ENCODE results near the gene ENOSF1. TPM values are rescaled to one million over a fixed set of nuclear protein-coding genes. Genes with fewer than 3 reads are reported as not detected.
A peak's percentile ranks its signal among the peaks of the same experiment; 100 is the strongest.
"Not testable (repeated sequence)": the region's sequence is repeated elsewhere in the genome, so short reads cannot be mapped to it uniquely, and the experiment has no call there.

Gene ENOSF1
- total RNA-seq, 6 experiments from 2014 or later: 36.7 to 71.9 (median 58.5) TPM

- Histone ChIP-seq H3K27me3 (no peaks in the 10 kb centered on the region), H3K27ac (no peak overlapping the region), H3K4me3 (no peak overlapping the region), H3K4me1 (no peaks in the 10 kb centered on the region), H3K9me3 (no peaks in the 10 kb centered on the region), H3K36me3 (peaks cover 0 to 8% (median 2%) of the 10 kb centered on the region in 4 donors)
- TF ChIP-seq CTCF (IDR thresholded peaks at IDR 0.05) (no peak), POLR2A (IDR thresholded peaks at IDR 0.05) (no peak)
- ATAC-seq (peak in 1 of 4 donors; percentile 46), DNase-seq (no peak)
- intact Hi-C loops (cut with DNase I): loop anchor here in 1 of 2 donors (10.0 kb wide), 1 partner anchor 104 kb away; no protein-coding TSS in a partner anchor
These were observed 18.3 kb upstream of the ENOSF1 start for GRCh38 chr18:730692-731091.

- H3K4me3 ChIP-seq, H3K4me1 ChIP-seq, DNase-seq, H3K36me3 ChIP-seq, H3K9me3 ChIP-seq, H3K27me3 ChIP-seq, H3K27ac ChIP-seq: not testable (repeated sequence)
- intact Hi-C loops (cut with DNase I): loop anchor here in 1 of 2 donors (10.0 kb wide), 1 partner anchor 105 kb away; no protein-coding TSS in a partner anchor
- WGBS (ENCODE audit: insufficient coverage, low coverage, low lambda C conversion rate, missing lambda C conversion rate): 93% methylated on average over 5 of the region's 5 CpGs
- peak; percentile 54 to 71 (median 67) for ATAC-seq
- peak in 2 of 4 donors; percentile 13 to 17 for TF ChIP-seq CTCF (IDR thresholded peaks at IDR 0.05)
These were observed 17.7 kb upstream of the ENOSF1 start for GRCh38 chr18:730120-730519.

DNA sequence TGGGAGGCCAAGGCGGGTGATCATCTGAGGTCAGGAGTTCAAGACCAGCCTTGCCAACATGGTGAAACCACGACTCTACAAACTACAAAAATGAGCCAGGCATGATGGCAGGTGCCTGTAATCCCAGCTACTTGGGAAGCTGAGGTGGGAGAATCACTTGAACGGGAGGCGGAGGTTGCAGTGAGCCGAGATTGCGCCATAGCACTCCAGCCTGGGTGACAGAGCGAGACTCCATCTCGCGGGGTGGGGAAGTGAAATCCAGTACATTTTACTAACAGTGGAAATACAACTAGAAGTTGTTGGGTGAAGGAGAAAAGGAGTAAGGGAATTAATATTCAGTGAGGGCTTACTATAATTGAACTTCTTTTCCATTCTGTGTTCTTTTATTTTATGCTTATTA lies 13.2 kb upstream of the ENOSF1 start:
- Histone ChIP-seq H3K4me1 (no peaks in the 10 kb centered on the region), H3K9me3 (no peaks in the 10 kb centered on the region), H3K27me3 (no peaks in the 10 kb centered on the region), H3K4me3 (no peak overlapping the region), H3K36me3 (peaks cover 0 to 6% (median 0%) of the 10 kb centered on the region in 4 donors), H3K27ac (no peak overlapping the region)
- intact Hi-C loops (cut with DNase I): no loop called here
- WGBS (ENCODE audit: insufficient coverage, low coverage, low lambda C conversion rate, missing lambda C conversion rate): 77% methylated on average over 3 of the region's 9 CpGs
- TF ChIP-seq CTCF (IDR thresholded peaks at IDR 0.05) (no peak), POLR2A (IDR thresholded peaks at IDR 0.05) (no peak)
- DNase-seq: no peak
- no peak for ATAC-seq

DNA sequence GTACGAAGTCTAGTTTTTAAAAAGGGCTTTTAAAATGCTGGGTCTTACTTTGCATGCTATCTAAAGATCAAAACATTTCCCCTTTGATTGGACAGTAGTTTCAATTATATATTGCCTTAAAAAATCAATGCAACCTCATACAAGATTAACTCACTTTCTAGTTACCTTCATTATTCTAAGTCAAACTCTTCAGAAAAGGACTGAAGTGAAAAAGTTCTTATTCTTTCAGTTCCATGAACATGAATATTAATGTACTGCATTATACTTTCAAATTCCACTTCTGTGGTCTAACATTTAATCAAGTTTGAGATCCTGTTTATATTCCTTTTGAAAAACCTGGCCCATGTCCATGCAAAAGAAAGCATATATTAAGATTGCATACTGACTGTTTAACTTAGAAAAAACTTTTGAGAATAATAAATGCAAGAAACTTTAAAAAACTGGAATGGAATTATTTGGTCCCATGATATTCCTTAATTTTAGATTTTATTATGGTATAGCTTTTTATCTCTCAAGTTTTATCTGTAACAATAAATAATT lies 11.2 kb upstream of the ENOSF1 start:
- DNase-seq: no peak
- no peaks in the 10 kb centered on the region for H3K9me3 ChIP-seq
- WGBS (ENCODE audit: insufficient coverage, low coverage, low lambda C conversion rate, missing lambda C conversion rate): 85% methylated on average over 1 of the region's 1 CpG
- H3K4me3 ChIP-seq: no peak overlapping the region
- no peaks in the 10 kb centered on the region for H3K4me1 ChIP-seq
- no peaks in the 10 kb centered on the region for H3K27me3 ChIP-seq
- intact Hi-C loops (cut with DNase I): no loop called here
- ATAC-seq: no peak
- no peak for TF ChIP-seq POLR2A (IDR thresholded peaks at IDR 0.05)
- TF ChIP-seq CTCF (IDR thresholded peaks at IDR 0.05): no peak
- peaks cover 0 to 6% (median 0%) of the 10 kb centered on the region in 4 donors for H3K36me3 ChIP-seq
- H3K27ac ChIP-seq: no peak overlapping the region

- Histone ChIP-seq H3K4me3 (no peak overlapping the region), H3K27ac (peak overlapping the region in 1 of 3 donors; percentile 24), H3K27me3 (no peaks in the 10 kb centered on the region), H3K9me3 (no peaks in the 10 kb centered on the region), H3K36me3 (no peaks in the 10 kb centered on the region), H3K4me1 (peaks cover 0 to 6% (median 0%) of the 10 kb centered on the region in 4 donors)
- intact Hi-C loops (cut with DNase I): no loop called here
- TF ChIP-seq POLR2A (IDR thresholded peaks at IDR 0.05) (no peak), CTCF (IDR thresholded peaks at IDR 0.05) (no peak)
- ATAC-seq (peak in 2 of 4 donors; percentile 5 to 47), DNase-seq (no peak)
- 61% methylated on average over 4 of the region's 4 CpGs for WGBS (ENCODE audit: insufficient coverage, low coverage, low lambda C conversion rate, missing lambda C conversion rate)
These were observed 4.6 kb upstream of the ENOSF1 start for GRCh38 chr18:717003-717402.

Measured in right lobe of liver (tissue), 6 donors.